Activated naive CD4-positive, alpha-beta T cell treated with anti-CD3 and anti-CD28 coated beads, Interleukin-2, amount 50 U/mL, for 16 hours (primary cell): Measurements from ENCODE around the gene POLE.
A peak's percentile ranks its signal among the peaks of the same experiment; 100 is the strongest.
"Not testable (repeated sequence)": the region's sequence is repeated elsewhere in the genome, so short reads cannot be mapped to it uniquely, and the experiment has no call there.

Experiments
- DNase-seq: peaks from one replicate; pipeline ENCODE4 v3.0.0-alpha.2; 2020

POLE gene

DNA sequence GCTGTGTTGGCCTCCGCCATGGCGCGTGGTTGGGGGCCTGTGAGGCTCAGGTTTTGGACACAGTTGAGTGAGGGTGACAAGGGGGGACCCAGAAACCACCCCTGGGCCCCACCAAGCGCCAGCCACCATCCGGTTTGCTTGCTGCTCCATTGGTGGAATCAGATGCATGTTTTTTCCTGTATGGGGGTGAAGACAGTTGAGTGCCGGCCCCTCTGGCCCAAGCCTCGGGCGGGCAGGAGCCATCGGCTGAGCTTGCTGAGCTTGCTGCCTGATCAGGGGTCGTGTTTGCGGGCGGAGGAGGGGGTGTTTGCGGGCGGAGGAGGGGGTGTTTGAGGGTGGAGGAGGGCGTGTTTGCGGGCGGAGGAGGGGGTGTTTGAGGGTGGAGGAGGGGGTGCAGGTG lies 29.9 kb upstream of the POLE start:
- DNase-seq = no peak

DNA sequence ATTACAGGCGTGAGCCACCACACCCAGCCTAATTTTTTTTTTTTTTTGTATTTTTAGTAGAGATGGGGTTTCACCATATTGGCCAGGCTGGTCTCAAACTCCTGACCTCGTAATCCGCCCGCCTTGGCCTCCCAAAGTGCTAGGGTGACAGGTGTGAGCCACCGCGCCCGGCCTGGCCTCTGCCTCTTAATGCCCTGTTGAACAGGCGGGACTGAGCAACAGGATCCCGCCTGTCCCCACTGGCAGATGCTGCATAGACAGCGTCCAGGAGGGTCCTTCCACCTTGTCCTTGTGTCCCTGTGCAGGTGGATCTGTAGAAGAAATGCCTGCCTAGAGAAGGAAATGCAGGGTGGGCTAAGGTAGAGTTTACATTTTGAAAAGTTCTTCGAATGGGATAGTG lies 29.2 kb upstream of the POLE start:
- DNase-seq = no peak

DNA sequence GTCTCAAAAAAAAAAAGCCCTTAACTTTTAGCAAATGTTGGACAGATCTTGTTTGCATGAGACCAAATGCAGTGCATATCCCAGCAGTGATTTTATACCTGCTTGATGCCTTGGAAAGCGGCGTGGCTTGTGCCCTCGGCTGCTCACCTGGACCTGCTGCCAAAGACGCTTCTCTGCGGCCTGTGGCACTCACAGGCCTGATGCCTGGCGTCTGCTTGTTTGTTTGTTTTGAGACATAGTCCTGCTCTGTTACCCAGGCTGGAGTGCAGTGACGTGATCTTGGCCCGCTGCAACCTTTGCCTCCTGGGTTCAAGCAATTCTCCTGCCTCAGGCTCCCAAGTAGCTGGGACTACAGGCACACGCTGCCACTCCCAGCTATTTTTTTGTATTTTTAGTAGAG lies 28.7 kb upstream of the POLE start:
- no peak for DNase-seq

DNA sequence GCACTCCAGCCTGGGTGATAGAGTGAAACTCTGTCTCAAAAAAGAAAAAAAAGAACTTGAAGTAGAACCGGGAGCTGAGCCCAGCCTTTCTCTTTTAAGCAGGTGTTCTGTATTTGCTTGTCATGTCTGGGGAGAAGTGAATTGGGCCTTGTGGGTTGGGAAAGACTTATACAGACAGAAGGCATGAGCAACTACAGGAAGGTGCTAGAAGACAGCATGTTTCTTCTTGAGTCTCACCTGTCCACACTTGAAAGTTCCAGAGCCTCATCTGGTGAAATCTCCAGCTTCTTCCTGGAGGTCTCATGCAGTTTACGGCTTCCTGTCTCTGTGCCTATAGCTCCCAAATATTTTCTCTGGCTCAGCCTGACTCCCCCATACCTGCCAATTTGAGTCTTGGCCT lies 26.0 kb upstream of the POLE start:
- DNase-seq = no peak

DNA sequence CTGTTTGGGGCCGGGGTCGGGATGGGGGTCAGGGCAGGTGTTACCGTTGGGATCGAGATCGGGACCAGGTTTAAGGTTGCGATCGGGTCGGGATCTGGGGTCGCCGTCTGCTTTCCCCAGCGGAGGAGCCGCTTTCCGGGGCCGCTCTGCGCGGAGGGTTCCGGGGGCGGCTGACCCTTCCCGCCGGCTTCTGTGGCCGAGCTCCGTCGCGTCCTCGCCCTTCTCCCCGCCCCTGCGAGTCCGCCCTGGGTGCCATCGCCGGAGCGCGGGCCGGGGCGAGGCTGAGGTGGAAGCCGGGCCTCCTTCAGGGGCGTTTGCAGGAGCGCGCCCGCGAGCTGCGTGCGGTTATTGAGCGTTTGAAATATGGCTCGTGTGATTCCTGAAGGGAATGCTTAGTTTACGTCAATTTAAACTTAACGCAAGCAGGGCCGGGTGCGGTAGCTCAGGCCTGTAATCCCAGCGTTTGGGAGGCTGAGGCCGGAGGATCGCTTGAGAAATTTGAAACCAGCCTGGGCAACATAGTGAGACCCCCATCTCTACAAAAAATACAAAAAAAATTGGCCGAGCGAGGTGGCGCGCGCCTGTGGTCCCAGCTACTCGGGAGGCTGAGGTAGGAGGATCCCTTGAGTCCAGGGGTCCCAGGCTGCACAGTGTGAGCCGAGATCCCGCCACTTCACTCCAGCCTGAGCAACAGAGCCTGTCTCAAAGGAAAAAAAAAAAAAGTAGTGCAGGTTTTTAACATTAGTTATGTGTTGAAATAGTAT lies 24.1 kb upstream of the POLE start:
- DNase-seq = peak; percentile 35

DNA sequence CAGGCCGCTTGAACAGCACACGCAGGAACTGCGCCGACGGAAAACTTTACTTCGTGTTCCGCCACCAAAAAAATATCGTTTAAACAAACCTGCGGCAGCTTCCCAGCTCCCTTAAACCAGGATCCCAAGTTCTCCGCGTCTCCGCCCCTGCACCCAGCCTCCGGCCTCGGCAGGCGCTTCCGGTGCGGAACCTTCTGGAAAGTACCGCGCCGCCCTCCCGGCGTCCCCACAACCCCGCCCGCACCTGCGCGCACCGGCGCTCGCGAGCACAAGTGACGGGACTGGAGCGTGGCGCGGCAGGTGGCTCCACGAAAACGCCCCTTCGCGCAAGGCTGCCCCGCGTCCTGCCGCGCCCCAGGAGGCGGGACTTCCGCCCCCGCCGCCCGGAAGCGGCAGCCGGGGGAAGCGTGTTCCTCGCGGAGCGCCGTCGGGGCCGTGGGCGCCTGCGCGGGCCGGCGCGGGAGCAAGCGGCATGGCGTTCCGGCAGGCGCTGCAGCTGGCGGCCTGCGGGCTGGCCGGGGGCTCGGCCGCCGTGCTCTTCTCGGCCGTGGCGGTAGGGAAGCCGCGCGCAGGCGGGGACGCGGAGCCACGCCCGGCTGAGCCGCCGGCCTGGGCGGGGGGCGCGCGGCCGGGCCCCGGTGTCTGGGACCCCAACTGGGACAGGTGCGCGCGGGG lies 23.4 kb upstream of the POLE start, which contains the start of gene PGAM5:
TSS of gene PGAM5 (plus strand) at position 438 of the 675 bp plus-strand sequence. CDS start at position 473, 35 bp downstream.
- DNase-seq = peak; percentile 92

DNA sequence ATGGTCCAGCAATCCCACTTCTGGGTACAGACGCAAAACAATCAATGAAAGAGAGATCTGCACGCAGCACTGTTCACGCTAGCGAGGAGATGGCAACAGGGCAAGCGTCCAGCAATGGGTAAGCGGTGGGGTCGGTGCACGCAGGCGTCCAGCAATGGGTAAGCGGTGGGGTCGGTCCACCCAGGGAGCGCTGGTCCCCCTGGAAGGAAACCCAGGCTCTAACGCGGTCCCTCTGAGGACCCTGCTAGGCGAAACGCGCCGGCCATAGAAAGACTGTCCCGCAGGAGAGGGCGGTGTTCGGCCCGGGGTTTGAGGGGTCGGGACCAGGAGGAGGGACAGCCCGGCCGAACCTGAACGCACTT lies 22.9 kb upstream of the POLE start:
- no peak for DNase-seq

DNA sequence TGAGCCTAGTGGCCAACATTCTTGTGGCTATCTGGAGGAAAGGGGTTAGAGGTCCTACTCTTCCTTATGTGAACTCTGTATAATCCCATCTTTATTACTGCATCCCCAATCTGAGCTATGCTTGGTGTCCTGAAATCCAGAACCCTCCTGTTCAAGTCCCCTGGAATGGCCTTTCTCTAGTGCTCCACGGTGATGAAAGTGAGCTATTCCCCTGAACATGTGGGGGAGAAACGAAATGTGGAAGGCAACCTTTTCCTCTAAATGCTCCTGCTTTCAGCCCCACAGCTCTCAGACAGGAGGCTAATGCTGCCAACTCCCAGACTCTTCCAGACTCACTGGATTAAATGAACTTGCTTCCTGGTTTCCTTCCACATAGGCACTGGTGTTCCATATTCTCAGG lies 21.0 kb upstream of the POLE start:
- no peak for DNase-seq

DNA sequence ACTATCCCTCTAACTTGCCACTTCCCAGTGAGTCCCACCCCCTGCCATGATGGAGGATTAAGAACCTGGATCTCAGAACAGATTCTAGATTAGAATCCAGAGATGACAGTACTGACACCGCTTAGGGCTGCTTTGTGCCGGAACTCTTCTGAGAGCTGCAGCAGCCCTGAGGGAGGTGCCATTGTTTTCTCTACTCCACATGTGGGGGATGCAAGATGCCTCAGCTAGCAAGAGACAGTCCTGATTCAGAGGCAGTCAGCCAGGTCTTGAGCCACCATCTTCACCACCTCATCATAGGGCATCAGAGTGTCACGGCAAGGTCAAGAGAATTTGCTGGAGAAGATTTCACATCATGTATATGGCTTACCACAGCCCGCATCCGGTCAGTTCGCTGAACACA lies 20.1 kb upstream of the POLE start:
- no peak for DNase-seq

DNA sequence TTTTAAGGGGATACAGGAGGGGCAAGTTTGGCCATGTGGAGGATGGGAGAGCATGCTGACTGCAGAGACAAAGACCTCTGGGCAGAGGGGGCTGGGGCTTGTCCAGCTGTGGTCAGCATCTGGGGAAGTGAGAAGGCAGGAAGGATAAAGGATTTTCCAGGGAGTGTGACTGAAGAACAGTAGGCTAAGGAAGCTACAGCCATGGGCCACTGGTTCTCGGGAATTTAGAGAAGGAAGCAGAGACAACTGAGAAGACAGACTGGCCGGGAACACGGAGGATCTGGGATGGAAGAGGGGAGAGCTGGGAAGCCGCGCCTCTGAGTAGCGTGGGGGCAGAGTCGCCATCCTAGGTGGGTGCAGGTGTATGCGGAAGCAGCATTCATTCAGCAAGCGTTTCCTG lies 16.5 kb upstream of the POLE start:
- no peak for DNase-seq

DNA sequence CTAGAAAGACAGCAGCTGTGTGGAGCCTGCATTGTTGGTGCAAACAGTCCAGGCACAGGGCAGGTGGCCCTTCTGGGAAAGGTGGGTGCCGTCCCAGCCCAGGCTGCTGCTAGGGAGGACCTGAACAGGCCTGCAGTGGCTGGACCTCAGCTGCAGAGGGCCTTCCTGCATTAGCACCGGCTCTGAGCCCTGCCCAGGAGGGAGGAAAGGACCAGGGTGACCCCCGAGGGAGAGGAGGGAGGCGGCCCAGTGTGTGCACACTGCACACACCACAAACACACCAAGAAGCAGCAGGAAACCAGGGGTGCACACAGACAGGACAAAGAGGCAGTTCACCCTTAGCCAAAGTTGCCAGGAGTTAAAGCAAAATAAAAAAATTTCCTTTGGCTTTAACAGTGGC lies 15.5 kb upstream of the POLE start:
- DNase-seq = no peak

DNA sequence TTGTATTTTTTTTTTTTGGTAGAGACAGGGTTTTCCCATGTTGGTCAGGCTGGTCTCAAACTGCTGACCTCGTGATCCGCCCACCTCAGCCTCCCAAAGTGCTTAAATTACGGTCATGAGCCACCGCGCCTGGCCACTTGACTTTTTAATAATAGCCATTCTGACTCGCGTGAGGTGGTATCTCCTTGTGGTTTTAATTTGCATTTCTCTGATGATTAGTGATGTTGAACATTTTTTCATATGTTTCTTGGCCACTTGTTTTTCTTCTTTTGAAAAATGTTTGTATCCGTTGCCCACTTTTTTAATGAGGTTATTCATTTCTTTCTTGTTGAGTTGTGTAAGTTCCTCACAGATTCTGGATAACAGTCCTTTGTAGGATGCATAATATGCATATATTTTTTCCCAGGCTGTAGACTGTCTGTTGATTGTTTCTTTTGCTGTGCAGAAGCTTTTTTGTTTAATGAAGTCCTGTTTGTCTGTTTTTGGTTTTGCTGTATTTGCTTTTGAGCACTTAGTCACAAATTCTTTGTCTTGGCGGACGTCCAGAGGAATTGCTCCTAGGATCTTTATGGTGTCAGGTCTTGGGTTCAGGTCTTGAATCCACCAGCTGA lies 13.2 kb upstream of the POLE start:
- DNase-seq = no peak

DNA sequence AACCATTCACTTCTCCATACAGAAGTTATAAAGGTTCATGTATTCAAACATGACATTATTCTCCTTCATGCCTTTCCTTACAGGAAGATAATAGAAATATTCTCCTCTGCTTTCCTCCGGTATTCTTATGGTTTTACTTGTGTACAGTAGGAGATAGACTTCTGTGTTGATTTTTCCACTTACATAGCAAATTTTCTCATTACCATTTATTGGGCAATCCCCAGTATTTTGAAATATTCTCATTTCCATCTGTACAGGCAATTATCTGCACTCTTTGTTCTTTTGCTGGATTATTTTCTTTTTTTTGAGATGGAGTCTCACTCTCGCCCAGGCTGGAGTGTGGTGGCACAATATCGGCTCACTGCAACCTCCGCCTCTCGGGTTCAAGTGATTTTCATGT lies 11.2 kb upstream of the POLE start:
- DNase-seq = no peak

DNA sequence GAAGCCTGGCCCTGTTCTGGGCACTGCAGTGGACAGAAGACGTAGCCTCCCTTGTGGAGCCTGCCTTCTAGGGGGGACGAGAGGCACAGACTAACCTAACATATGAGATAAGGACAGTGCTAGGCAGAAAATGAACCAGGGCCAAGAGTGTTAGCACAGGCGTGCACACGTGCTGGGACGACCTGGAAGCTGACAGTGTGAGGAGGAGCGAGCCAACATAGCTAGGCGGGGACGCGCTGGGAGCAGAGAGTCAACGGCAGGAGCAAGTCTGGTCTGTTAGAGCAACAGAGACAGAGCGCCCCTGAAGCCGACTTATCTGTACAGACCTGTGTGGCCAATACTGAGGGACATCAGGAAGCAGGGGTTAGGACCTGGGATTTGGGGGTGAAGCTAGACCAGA lies 8.3 kb upstream of the POLE start:
- no peak for DNase-seq

DNA sequence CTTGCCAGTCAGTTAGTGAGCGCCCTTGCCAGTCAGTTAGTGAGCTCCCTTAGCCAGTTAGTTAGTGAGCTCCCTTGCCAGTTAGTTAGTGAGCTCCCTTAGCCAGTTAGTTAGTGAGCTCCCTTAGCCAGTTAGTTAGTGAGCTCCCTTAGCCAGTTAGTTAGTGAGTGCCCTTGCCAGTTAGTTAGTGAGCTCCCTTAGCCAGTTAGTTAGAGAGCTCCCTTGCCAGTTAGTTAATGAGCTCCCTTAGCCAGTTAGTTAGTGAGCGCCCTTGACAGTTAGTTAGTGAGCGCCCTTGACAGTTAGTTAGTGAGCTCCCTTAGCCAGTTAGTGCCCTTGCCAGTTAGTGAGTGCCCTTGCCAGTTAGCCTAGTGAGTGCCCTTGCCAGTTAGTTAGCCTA lies 7.7 kb upstream of the POLE start:
- DNase-seq = not testable (repeated sequence)

DNA sequence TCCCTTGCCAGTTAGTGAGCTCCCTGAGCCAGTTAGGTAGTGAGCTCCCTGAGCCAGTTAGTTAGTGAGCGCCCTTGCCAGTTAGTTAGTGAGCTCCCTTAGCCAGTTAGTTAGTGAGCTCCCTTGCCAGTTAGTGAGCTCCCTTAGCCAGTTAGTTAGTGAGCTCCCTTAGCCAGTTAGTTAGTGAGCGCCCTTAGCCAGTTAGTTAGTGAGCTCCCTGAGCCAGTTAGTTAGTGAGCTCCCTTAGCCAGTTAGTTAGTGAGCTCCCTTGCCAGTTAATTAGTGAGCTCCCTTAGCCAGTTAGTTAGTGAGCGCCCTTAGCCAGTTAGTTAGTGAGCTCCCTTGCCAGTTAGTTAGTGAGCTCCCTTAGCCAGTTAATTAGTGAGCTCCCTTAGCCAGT lies 4.9 kb upstream of the POLE start:
- DNase-seq = not testable (repeated sequence)

DNA sequence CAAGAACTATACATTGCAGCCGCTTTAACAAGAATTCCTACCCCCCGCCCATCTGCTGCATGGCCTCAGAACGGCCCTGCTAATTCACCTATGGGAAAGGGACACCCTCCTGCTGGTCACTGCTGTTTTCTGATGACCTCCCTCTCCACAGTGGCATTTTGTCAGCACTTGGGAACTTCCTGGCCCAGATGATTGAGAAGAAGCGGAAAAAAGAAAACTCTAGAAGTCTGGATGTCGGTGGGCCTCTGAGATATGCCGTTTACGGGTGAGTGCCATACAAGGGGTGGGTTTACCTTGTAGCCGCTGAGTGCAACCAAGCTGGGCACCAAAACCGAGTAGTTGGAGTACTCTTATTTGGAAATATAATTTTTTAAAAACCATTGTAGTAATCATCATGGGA lies 3.0 kb upstream of the POLE start:
- DNase-seq = no peak

DNA sequence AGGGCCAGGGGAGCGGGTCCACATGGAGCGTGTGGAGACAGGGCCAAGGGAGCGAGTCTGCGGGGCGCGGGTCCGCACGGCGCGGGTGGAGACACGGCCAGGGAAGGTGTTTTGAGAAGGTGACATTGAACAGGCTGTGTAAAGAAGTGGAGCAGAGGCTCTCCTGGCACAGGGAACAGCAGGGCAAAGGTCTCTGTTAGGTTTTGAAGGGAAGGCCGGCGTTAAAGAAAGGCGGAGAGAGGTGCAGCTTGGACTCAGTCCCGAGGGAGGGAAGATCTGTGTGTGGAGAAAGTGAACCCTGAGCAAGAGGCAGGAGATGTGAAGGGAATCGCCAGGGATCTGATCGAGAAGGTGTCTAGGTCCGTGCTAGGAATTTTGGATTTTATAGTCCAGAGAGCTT lies 2.1 kb upstream of the POLE start:
- no peak for DNase-seq

DNA sequence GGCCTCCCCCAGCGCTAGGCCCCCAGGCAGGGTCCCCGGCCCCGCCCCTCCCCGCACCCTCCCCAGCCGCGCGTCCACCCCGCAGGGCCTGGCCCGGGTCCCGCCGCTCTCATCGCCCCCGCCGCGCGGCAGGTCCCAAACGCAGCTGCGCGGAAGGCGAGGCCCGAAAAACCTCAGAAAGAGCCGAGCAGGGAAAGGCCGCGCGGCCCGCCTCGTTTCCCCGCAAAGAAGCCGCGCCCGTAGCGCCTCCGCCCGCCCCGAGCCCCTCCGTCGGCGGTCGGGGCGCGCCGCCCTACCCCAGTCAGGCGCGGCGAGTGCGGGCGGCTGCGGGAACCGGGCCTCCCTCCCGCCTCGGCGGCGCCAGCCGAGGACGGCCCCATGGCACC lies 324 bp downstream of the POLE start:
- no peak for DNase-seq

DNA sequence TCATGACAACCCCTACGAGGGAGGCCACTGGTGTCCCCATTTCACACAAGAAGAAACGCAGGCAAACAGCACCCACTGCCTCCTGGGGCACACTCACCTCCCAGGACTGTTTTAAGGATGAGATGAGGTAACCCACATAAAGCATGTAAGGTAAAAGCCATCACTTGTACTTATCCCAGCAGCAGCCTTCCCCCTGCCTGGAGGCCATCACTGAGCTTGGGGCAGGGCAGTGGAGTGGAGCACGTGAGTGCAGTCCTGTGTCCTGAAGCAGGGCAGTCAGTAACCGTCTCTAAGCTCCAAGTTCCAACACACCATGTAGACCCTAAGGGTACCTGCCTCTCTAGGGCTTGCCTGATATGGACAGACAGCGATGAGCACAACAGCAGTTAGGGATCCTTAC lies 1.7 kb downstream of the POLE start:
- no peak for DNase-seq

DNA sequence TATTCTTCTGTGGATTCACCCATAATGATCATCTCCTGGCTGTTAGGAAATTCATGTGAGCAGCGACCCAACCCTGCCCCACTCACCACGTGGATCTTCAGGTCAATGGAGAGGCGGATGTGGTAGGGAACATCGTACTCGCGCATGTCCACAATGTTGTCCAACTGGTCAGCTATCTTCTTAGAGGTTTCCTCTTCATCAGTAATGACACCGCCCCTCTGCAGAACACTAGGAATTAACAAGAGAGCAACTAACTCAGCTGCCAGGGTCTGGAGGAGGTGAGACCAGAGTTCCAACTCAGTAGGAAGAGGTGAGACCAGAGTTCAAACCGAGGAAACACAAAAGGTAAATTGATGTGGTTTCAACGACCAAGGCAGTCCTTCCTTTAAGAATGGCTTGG lies 9.7 kb downstream of the POLE start:
- no peak for DNase-seq

DNA sequence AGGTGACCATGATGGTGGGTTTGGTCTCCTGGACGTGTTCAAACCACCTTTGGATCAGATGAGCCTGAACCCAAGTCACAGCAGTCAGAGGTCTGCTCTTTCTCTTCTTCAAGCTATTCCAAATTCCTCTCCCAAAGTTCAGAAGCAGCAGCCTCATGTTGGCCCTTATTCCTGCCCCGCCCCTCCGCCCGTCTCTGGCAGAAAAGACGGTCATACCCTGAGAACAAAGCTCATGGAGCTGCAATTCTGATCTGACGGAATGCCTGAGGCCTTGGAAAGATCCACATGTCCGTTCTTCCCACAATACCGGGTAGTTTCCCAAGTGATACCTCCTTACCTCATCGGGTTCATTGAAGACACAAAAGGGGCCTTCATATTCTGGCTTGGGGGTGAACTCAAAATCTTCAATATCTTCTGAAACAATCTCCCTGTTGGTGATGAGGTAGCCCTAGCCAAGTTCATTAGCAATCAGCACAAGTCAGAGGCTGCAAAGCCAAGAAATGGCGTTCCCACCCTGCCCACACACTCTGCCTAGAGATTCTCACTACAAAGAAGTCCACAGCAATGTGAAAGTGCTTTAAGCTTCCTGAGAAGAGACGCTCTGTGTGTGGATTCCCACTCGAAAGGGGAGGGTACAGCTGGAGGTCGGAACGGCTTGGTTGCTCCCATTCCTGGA lies 11.2 kb downstream of the POLE start:
- no peak for DNase-seq

DNA sequence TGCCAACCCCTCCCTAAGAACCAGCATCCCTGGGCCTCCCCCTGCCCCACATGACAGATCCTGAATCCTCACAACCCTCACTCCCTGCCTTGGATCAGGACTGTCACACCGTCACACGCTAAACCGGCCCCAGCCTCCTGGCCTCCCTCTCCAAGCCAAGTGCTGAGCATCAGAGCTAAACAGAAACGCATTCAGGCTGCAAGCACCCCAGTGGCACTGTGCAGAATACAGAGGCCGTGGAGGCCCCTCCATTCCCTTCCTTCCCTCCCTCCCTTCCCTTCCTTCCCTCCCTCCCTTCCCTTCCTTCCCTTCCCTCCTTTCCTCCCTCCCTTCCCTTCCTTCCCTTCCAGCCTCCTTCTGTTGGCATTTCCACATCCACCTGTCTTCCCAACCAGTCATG lies 12.6 kb downstream of the POLE start:
- DNase-seq = no peak
